Kidney (tissue), 14 donors: ENCODE data around the gene CEP131. TPM values are rescaled to one million over a fixed set of nuclear protein-coding genes. Genes with fewer than 3 reads are reported as not detected.

Experiments
- DNase-seq, 5 donors: peaks; one replicate each; pipeline ENCODE4 v3.0.0-alpha.2; 2013 to 2020
- FAIRE-seq: peaks from 2 replicates; lab custom pipeline; 2012; peaks lifted over from hg19 to GRCh38; lab: Jason Lieb, UNC
- H3K27ac ChIP-seq, 2 donors: one replicate each; pipeline ENCODE4 v1.7.0; 2013; ENCODE audit warnings: low read depth in 2 of 2, low read length in 2 of 2, inconsistent platforms in 1 of 2
- H3K27me3 ChIP-seq: one replicate; pipeline ENCODE4 v1.7.1; 2013; ENCODE audit warnings: low read length, inconsistent platforms; ENCODE audit not compliant: control insufficient read depth, insufficient read depth
- H3K36me3 ChIP-seq, 3 donors: one replicate each; pipeline versions ENCODE4 v1.7.0 to v1.7.1; 2013; ENCODE audit warnings: low read length in 3 of 3, control low read depth in 1 of 3, inconsistent platforms in 1 of 3; ENCODE audit not compliant: insufficient read depth in 3 of 3, control insufficient read depth in 2 of 3
- H3K4me1 ChIP-seq, 3 donors: one replicate each; pipeline versions ENCODE4 v1.7.0 to v1.7.1; 2013; ENCODE audit warnings: low read length in 3 of 3, inconsistent platforms in 1 of 3, low read depth in 1 of 3; ENCODE audit not compliant: control insufficient read depth in 2 of 3, insufficient read depth in 2 of 3
- H3K4me3 ChIP-seq, 3 donors: one replicate each; pipeline versions ENCODE4 v1.7.0 to v1.8.1; 2013; ENCODE audit warnings: low read length in 3 of 3, control low read depth in 1 of 3, inconsistent platforms in 1 of 3
- H3K9ac ChIP-seq, 3 donors: one replicate each; pipeline versions ENCODE4 v1.7.0 to v1.7.1; 2013; ENCODE audit warnings: low read length in 3 of 3, control low read depth in 1 of 3, inconsistent platforms in 1 of 3
- H3K9me3 ChIP-seq, 3 donors: one replicate each; pipeline versions ENCODE4 v1.7.0 to v1.7.1; 2013; ENCODE audit warnings: low read length in 3 of 3, control low read depth in 1 of 3, inconsistent platforms in 1 of 3; ENCODE audit not compliant: control insufficient read depth in 2 of 3, insufficient read depth in 1 of 3
- CTCF ChIP-seq: IDR thresholded peaks from 3 replicates; pipeline ENCODE4 v1.5.1; 2012; ENCODE audit warnings: mild to moderate bottlenecking, moderate library complexity, borderline replicate concordance; ENCODE audit not compliant: insufficient read depth; ENCODE audit errors: extremely low read depth
- intact Hi-C: fragments of 100-400 bp; cut with DNase I; formaldehyde crosslinking; loops from one replicate; pipeline ENCODE4 v1.11.1; 2022
- polyA plus RNA-seq: library from polyadenylated mRNA; stranded (reverse); fragments of 350-450 nt; fragmentation: Illumina TruSeq; extraction: RNeasy Lipid Tissue Mini Kit (QIAGEN cat#74804); gene quantifications from one replicate; pipeline ENCODE4 v1.2.3, GENCODE V29; 2014; ENCODE audit warnings: low read depth, low replicate concordance; ENCODE audit not compliant: insufficient read depth
- total RNA-seq: library from RNA; stranded (reverse); fragmentation: NEBNext Ultra II Directional; extraction: Animal tissue kit (Norgen Biotek cat#: 25700); gene quantifications from one replicate; pipeline ENCODE4 v1.2.1, GENCODE V29; 2021
- donor health status: control.
- donor health status: control.
- donor health status: control.
- donor health status: control.
- donor health status: control.
- donor health status: DM: yes; HTN: yes; CAD: no.
- donor health status: Normal renal cell carcinoma (clear cell type).

CEP131 gene
- total and polyA plus RNA-seq, 2 donors from 2014 or later: 6.9 to 7.5 TPM

- Histone ChIP-seq H3K9me3 (no peaks in the 10 kb centered on the region), H3K27me3 (no peaks in the 10 kb centered on the region), H3K4me3 (no peak overlapping the region), H3K36me3 (peaks cover 5 to 10% (median 5%) of the 10 kb centered on the region in 3 donors), H3K27ac (no peak overlapping the region), H3K4me1 (peaks cover 0 to 7% (median 5%) of the 10 kb centered on the region in 3 donors), H3K9ac (no peak overlapping the region)
- DNase-seq: peak in 1 of 5 donors; percentile 66
- TF ChIP-seq CTCF: no peak
- no peak for FAIRE-seq
- intact Hi-C loops: no loop called here
Observed at GRCh38 chr17:81232616-81233241, 10.0 kb upstream of the CEP131 start.

GRCh38 chr17:81231766-81232581 lies 9.2 kb upstream of the CEP131 start:
- Histone ChIP-seq H3K27ac (no peak overlapping the region), H3K9me3 (no peaks in the 10 kb centered on the region), H3K9ac (no peak overlapping the region), H3K4me1 (no peaks in the 10 kb centered on the region), H3K36me3 (peaks cover 5 to 10% (median 5%) of the 10 kb centered on the region in 3 donors), H3K27me3 (no peaks in the 10 kb centered on the region), H3K4me3 (no peak overlapping the region)
- intact Hi-C loops: no loop called here
- DNase-seq (peak in 1 of 5 donors; percentile 70), FAIRE-seq (no peak)
- no peak for TF ChIP-seq CTCF

GRCh38 chr17:81231121-81231645 lies 8.4 kb upstream of the CEP131 start:
- H3K36me3 ChIP-seq: peaks cover 5 to 10% (median 5%) of the 10 kb centered on the region in 3 donors

More at GRCh38 chr17:81231121-81231645, 8.4 kb upstream of the CEP131 start:
- FAIRE-seq (no peak), DNase-seq (peak in 1 of 5 donors; percentile 75)
- Histone ChIP-seq H3K9ac (no peak overlapping the region), H3K9me3 (no peaks in the 10 kb centered on the region), H3K27me3 (no peaks in the 10 kb centered on the region), H3K4me3 (no peak overlapping the region), H3K4me1 (no peaks in the 10 kb centered on the region), H3K27ac (no peak overlapping the region)
- no peak for TF ChIP-seq CTCF
- intact Hi-C loops: no loop called here
